HG02885 (cell line): ENCODE results near the gene TRPV6.

ENCODE experiments used
- ATAC-seq: cut with Tn5 transposase; IDR thresholded peaks from one replicate; pipeline ENCODE4 v1.9.1; 2021; ENCODE audit warnings: mild to moderate bottlenecking; ENCODE audit not compliant: unreplicated experiment, poor library complexity

Gene TRPV6

GRCh38 chr7:142908921-142909890, 23.7 kb upstream of the TRPV6 start:
- ATAC-seq, result no peak

- no peak for ATAC-seq
Measured at GRCh38 chr7:142908290-142908689, 22.7 kb upstream of the TRPV6 start.

DNA sequence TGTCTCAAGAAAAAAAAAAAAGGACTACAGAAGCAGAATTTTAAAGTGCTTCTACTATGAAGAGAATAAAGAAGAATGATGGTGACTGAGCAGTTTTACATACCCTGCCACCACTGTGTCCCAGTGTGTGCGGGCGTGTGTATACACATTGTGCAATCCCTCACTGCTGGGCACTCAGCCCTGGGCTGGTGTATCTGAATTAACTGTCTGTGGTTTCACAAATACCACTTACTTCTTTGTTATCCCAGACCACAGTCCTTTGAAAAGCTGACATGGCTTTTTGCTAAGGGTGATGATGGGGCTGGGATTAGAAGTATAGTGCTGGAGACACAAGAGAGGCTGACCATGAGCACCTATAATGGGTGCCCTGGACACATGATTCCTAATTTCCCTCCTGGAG, 21.1 kb upstream of the TRPV6 start:
- ATAC-seq, result no peak

DNA sequence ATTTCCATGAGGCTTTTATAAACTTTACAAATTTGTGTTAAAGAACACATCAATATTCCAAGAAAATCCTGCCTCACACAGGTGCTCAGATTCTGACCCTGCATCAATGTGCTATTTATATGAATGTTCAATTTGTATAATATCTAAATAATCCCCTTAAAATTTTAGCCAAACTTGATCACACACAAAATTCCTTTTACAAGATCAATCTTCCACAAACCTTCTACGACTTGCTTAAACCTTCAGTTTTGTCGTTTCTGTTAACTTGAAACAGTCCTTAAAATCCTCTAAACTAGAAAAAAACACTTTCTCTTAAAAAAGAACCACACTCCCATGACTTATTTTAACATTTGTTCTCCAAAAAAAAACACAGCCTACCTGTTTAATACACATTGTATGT, 20.2 kb upstream of the TRPV6 start:
- no peak for ATAC-seq

- ATAC-seq, result no peak
Measured at GRCh38 chr7:142904128-142904527, 18.6 kb upstream of the TRPV6 start.

- ATAC-seq, result no peak
Measured at GRCh38 chr7:142901426-142902259, 16.1 kb upstream of the TRPV6 start.

DNA sequence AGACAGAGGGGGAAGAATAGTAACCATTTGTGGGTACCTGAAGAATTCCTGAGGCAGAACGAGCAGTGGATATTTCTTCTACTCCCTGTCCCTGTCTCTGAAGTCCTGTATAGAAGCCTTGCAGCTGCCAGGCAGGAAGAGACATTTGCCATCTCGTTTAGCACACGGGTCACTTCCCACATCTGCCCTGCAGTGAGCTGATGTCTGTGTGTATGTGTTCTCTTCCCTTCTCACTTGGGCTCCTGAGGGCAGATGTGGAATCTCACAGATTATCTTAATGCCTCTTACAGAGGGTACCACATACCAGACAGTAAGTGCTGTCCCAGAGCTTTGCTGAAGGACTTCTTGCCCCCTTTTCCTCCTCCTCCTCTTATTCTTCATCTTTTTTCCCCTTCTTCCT, 14.1 kb upstream of the TRPV6 start:
- no peak for ATAC-seq

- ATAC-seq, result no peak
Measured at GRCh38 chr7:142898377-142899170, 13.0 kb upstream of the TRPV6 start.

DNA sequence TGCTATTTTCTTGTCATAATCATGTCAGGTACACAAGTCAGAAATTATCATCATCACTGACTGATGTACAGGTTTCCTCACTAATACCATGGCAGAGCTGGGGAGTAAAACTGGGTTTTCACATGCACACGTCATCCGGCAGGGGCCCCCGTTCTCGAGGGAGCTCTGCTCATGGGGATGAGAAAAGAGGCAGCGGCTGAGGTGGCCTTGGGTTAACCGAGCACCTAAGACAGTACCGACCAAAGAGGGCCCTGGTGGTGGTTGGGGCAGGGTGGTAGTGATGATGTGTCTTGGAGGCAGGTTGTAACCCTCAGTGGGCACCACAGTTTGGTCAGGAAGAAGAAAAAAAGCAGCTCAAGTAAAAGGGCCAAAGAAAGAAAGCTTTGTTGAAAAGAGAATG, 12.1 kb upstream of the TRPV6 start:
- no peak for ATAC-seq

GRCh38 chr7:142896741-142897379, 11.3 kb upstream of the TRPV6 start:
- no peak for ATAC-seq

DNA sequence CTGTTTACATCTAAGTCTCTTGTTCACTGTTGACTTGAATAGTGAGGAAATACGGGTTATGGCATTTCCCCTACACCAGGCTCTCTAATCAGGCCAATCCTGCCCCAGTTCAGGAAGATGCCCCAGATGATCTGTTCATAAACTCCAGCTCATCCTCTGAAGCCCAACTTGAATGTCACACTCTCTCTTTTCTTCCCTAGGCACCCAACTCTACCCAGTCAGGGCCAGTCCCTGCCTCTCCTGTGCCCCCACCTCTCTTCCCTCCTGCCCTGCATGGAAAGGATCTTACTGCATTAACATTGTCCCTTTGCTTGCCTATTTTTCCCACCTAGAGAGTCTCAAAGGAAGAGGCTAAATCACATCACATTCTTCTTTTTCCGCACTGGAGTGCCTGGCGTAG, 10.6 kb upstream of the TRPV6 start:
- no peak for ATAC-seq

DNA sequence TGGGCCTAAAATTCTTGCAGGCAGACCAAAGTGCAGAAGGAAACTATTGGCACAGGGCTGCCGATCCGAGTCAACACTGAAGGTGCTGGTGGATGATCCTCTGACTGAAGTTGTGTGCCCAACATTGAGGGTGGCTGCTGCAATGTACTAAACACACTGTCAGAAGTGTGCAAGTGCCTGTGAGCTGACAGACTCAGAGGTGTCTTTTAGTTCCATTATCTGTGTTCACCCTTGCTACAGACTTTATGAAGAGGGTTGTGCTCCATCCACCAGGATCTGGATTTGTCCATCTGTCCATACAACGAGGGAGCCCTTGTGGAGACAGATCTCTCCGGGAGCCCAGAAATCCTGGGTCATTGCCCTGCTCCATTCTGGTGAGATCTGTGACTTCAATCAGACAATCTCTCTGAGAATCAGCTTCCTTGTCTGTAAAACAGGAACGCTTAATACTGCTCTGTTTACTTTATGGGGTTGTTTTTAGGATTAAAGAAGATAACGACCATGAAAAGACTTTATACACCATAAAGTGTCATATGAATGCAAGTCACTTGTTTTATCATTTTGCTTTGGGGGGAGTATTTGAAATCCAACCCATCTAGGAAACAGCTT, 9.5 kb upstream of the TRPV6 start:
- no peak for ATAC-seq

DNA sequence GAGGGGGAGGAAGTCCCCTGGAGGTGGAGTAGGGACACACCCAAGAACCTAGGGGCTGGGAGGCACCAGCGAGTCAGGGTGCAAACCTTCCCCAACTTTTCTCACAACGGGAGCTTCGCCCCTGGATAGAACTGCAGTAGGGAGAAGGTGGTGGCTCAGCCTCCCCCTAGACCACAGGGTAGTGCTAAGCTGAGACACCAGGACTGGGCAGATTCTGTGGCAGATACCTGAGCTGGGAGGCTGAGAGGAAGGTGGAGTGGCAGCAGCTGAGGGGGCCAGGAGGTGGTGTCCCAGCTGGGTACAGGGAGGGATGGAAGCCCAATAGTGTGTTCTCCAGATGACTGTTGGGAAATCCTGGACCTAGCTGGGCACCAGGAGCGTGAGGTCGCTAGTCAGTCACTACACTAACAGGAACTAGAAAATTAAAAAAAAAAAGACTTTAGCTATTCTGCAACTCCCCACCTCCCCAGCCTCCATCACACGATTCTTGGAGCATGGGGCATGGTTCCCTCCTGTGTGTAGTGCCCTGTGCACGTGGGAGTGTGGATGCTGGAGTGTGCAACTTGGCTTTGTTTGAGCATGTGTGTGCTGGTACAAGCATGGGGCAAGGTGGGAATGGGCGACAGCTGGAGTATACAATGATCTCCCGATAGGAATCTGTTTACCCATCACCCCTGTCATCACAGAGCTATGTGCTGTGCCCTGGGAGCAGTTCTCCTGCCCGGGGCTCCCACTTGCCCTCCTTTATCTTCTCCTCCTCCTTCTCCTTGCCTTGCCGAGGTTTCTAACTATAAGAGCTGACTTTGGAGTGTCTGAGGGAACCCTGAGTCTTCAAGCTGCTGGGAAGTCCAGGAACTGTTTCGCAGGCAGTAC, 8.8 kb upstream of the TRPV6 start:
- no peak for ATAC-seq

GRCh38 chr7:142892951-142893350, 7.4 kb upstream of the TRPV6 start:
- ATAC-seq, result no peak

DNA sequence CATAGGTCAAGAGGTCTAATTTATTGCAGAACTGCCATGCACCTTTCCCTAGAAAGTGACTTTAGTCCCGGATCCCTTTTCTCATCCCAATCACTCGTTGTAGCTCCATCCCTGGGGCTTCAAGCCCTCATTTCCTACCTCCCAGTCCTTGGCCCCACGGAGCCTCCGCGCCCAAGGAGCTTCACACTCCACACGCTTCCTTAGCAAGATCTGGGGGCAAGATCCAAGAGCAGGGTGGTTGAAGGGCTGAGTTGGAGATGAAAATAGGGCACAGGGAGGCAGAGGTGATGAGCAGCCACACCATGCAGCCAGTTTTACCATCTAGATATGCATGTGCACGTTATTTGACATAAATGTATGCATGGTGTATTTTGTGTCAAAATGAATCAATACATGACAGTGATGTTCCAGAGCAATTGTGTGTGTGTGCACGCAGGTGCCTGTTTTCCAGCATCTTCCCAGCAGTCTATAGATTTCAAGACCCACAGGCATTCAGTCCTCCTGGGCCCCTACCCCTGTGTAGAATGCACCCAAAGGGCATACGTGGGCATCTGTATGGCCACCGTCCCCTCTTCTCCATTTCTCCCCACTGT, 6.0 kb upstream of the TRPV6 start:
- ATAC-seq, result no peak

GRCh38 chr7:142890874-142891485, 5.4 kb upstream of the TRPV6 start:
- ATAC-seq, result no peak

- ATAC-seq, result no peak
Measured at GRCh38 chr7:142889816-142890215, 4.3 kb upstream of the TRPV6 start.
